Measurements from ENCODE around the gene CST8.

DNA sequence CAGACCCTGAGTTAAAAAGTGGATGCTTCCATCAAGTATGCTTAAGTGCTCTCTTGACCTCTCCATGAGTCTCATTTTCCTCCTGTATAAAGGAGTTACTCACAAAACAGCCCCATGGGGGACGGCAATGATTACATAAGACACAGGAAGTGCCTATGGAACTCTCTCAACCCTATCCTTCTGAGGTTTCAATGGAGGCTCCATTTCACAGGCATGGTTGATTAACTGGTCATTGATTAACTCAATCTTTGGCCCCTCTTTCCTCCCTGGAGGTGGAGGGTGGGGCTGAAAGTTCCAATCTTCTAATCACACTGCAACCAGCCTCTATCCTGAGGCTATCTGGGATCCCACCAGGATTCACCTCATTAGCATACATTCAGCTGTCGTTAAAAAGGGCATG lies 29.3 kb downstream of the CST8 start:
- TF ChIP-seq, protein P1, sequence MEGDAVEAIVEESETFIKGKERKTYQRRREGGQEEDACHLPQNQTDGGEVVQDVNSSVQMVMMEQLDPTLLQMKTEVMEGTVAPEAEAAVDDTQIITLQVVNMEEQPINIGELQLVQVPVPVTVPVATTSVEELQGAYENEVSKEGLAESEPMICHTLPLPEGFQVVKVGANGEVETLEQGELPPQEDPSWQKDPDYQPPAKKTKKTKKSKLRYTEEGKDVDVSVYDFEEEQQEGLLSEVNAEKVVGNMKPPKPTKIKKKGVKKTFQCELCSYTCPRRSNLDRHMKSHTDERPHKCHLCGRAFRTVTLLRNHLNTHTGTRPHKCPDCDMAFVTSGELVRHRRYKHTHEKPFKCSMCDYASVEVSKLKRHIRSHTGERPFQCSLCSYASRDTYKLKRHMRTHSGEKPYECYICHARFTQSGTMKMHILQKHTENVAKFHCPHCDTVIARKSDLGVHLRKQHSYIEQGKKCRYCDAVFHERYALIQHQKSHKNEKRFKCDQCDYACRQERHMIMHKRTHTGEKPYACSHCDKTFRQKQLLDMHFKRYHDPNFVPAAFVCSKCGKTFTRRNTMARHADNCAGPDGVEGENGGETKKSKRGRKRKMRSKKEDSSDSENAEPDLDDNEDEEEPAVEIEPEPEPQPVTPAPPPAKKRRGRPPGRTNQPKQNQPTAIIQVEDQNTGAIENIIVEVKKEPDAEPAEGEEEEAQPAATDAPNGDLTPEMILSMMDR (conservative IDR thresholded peaks at IDR 0.05) = no peak
- TF ChIP-seq ZFX (IDR thresholded peaks at IDR 0.05) = no peak

Data from C4-2B (cell line).